IMR-90 (cell line): ENCODE data around the gene ARL8B. TPM values are rescaled to one million over a fixed set of nuclear protein-coding genes. Genes with fewer than 3 reads are reported as not detected.

Experiments
- ATAC-seq: fragments of 200-7000 bp; cut with Tn5 transposase; 2 replicates; pipeline ENCODE4 v1.9.1; 2020; ENCODE audit warnings: low read depth, mild to moderate bottlenecking, moderate library complexity
- BruUV-seq: library from RNA; stranded (reverse); fragments of 400-500 nt; replicated peaks from 2 replicates; lab custom pipeline; 2021; lab: Mats Ljungman, UMichigan
- CTCF ChIA-PET: fragments of 300-600 bp; formaldehyde crosslinking; extraction: SDS; loops from one replicate; lab custom pipeline; 2021; ENCODE audit warnings: antibody characterized with exemption; lab: Yijun Ruan, JAX
- POLR2A ChIA-PET: fragments of 300-600 bp; sonication (Branson Sonifier 250); formaldehyde crosslinking; loops from one replicate; lab custom pipeline; 2022; ENCODE audit warnings: antibody characterized with exemption; ENCODE audit not compliant: unreplicated experiment; lab: Charles Lee
- DNase-seq: peaks from one replicate; pipeline ENCODE4 v3.0.0; 2013
- H2AFZ ChIP-seq: replicated peaks from 2 replicates; pipeline ENCODE3; 2013; ENCODE audit warnings: low read length, mild to moderate bottlenecking; ENCODE audit not compliant: poor library complexity
- H2AK5ac ChIP-seq: 2 replicates; pipeline ENCODE4 v1.6.1; 2013; ENCODE audit warnings: low read depth, low read length, inconsistent platforms
- H2AK9ac ChIP-seq: replicated peaks from 2 replicates; pipeline ENCODE3; 2013; ENCODE audit warnings: mild to moderate bottlenecking, low read depth, low read length, moderate library complexity; ENCODE audit not compliant: poor library complexity
- H2BK120ac ChIP-seq: 2 replicates; pipeline ENCODE4 v1.6.1; 2013; ENCODE audit warnings: low read depth, low read length, inconsistent platforms
- H2BK15ac ChIP-seq: 3 replicates; pipeline ENCODE4 v1.6.1; 2013; ENCODE audit warnings: low read depth, low read length, inconsistent platforms
- H2BK20ac ChIP-seq: 2 replicates; pipeline ENCODE4 v1.6.1; 2013; ENCODE audit warnings: low read depth, mild to moderate bottlenecking, inconsistent platforms, low read length, moderate library complexity
- H2BK5ac ChIP-seq: 2 replicates; pipeline ENCODE4 v1.6.1; 2013; ENCODE audit warnings: mild to moderate bottlenecking, low read depth, low read length, inconsistent platforms; ENCODE audit not compliant: poor library complexity, severe bottlenecking
- H3K14ac ChIP-seq: replicated peaks from 2 replicates; pipeline ENCODE4 v1.6.1; 2013; ENCODE audit warnings: low read depth, low read length, inconsistent platforms
- H3K18ac ChIP-seq: 2 replicates; pipeline ENCODE4 v1.6.1; 2013; ENCODE audit warnings: low read depth, low read length, control low read depth
- H3K23ac ChIP-seq: 2 replicates; pipeline ENCODE4 v1.6.1; 2013; ENCODE audit warnings: low read depth, low read length, inconsistent platforms
- H3K27ac ChIP-seq: 2 replicates; pipeline ENCODE4 v1.5.1; 2013; ENCODE audit warnings: mild to moderate bottlenecking, control low read depth, low read length; ENCODE audit not compliant: insufficient read depth
- H3K27me3 ChIP-seq: 2 replicates; pipeline ENCODE4 v1.6.1; 2013; ENCODE audit warnings: low read length; ENCODE audit not compliant: control insufficient read depth, insufficient read depth
- H3K36me3 ChIP-seq: 2 replicates; pipeline ENCODE4 v1.6.1; 2013; ENCODE audit warnings: low read length, mixed read lengths; ENCODE audit not compliant: control insufficient read depth, insufficient read depth
- H3K4ac ChIP-seq: 2 replicates; pipeline ENCODE4 v1.6.1; 2013; ENCODE audit warnings: low read depth, low read length, inconsistent platforms
- H3K4me1 ChIP-seq: 2 replicates; pipeline ENCODE4 v1.6.1; 2013; ENCODE audit warnings: low read length, mixed read lengths; ENCODE audit not compliant: control insufficient read depth, insufficient read depth
- H3K4me2 ChIP-seq: 2 replicates; pipeline ENCODE4 v1.6.1; 2013; ENCODE audit warnings: low read depth, mild to moderate bottlenecking, control low read depth, low read length, moderate library complexity
- H3K4me3 ChIP-seq: 2 replicates; pipeline ENCODE4 v1.5.1; 2013; ENCODE audit warnings: low read depth, mild to moderate bottlenecking, control low read depth, low read length, moderate library complexity; ENCODE audit not compliant: insufficient read depth
- H3K56ac ChIP-seq: 2 replicates; pipeline ENCODE4 v1.6.1; 2013; ENCODE audit warnings: low read length, inconsistent platforms; ENCODE audit not compliant: insufficient read depth; ENCODE audit errors: extremely low read depth
- H3K79me1 ChIP-seq, 2 experiments: 2 replicates each; pipeline ENCODE4 v1.6.1; 2013; ENCODE audit warnings: low read length in 2 of 2, inconsistent platforms in 1 of 2, low read depth in 1 of 2
- H3K9ac ChIP-seq: 2 replicates; pipeline ENCODE4 v1.6.1; 2013; ENCODE audit warnings: low read depth, low read length, control low read depth
- H3K9me1 ChIP-seq: 2 replicates; pipeline ENCODE4 v1.6.1; 2013; ENCODE audit warnings: low read length, inconsistent platforms; ENCODE audit not compliant: insufficient read depth
- H3K9me3 ChIP-seq: 2 replicates; pipeline ENCODE4 v1.6.1; 2013; ENCODE audit warnings: low read length; ENCODE audit not compliant: control insufficient read depth, insufficient read depth
- H4K20me1 ChIP-seq: 2 replicates; pipeline ENCODE4 v1.6.1; 2013; ENCODE audit warnings: low read length, inconsistent platforms; ENCODE audit not compliant: insufficient read depth
- H4K5ac ChIP-seq: 2 replicates; pipeline ENCODE4 v1.6.1; 2013; ENCODE audit warnings: mild to moderate bottlenecking, low read depth, low read length, control low read depth
- H4K8ac ChIP-seq, 2 experiments: 2 replicates each; pipeline ENCODE4 v1.6.1; 2013; ENCODE audit warnings: low read depth in 2 of 2, low read length in 2 of 2, control low read depth in 1 of 2, inconsistent platforms in 1 of 2
- H4K91ac ChIP-seq: 2 replicates; pipeline ENCODE4 v1.6.1; 2013; ENCODE audit warnings: low read depth, low read length, inconsistent platforms; ENCODE audit not compliant: insufficient read depth
- CHD1 ChIP-seq: IDR thresholded peaks from 2 replicates; pipeline ENCODE4 v1.6.1; 2012; ENCODE audit warnings: low read depth, low read length, improper control_type of control experiment
- MAFK ChIP-seq: IDR thresholded peaks from 2 replicates; pipeline ENCODE4 v1.6.1; 2012; ENCODE audit warnings: low read depth, low read length, improper control_type of control experiment
- MAZ ChIP-seq: IDR thresholded peaks from 2 replicates; pipeline ENCODE4 v1.6.1; 2012; ENCODE audit warnings: low read depth, mild to moderate bottlenecking, low read length, improper control_type of control experiment, moderate library complexity, borderline replicate concordance
- NFE2L2 ChIP-seq: fragments of 150-350 bp; IDR thresholded peaks from 2 replicates; pipeline ENCODE4 v1.6.1; 2016; ENCODE audit warnings: low read depth, mild to moderate bottlenecking, low read length
- POLR2A ChIP-seq: IDR thresholded peaks from 2 replicates; pipeline ENCODE4 v1.6.1; 2012; ENCODE audit warnings: mild to moderate bottlenecking, low read depth, low read length
- RAD21 ChIP-seq: IDR thresholded peaks from 2 replicates; pipeline ENCODE4 v1.6.1; 2012; ENCODE audit warnings: low read length, improper control_type of control experiment
- WGBS, 2 experiments: methylation state at CpG; one replicate each; pipeline versions ENCODE4 v1.1.5 to v1.1.7; 2013; ENCODE audit warnings: missing lambda C conversion rate in 2 of 2; ENCODE audit not compliant: insufficient read length in 1 of 2; ENCODE audit errors: extremely low coverage in 2 of 2; 5-methylcytosine and 5-hydroxymethylcytosine counted together
- dilution Hi-C: fragments of 300-500 bp; cut with HindIII; formaldehyde crosslinking; loops from one replicate; pipeline ENCODE4 v1.14.3; 2018; ENCODE audit warnings: low sequenced_read_pairs; ENCODE audit not compliant: unreplicated experiment
- in situ Hi-C: fragments of 300-500 bp; cut with MboI; formaldehyde crosslinking; loops from 3 replicates; pipeline ENCODE4 v1.14.3; 2019; ENCODE audit warnings: low sequenced_read_pairs, inconsistent platforms, mixed read lengths
- intact Hi-C: fragments of 100-400 bp; cut with micrococcal nuclease; formaldehyde crosslinking; loops from 2 replicates; pipeline ENCODE4 v1.10.0; 2022
- polyA plus RNA-seq, 3 experiments: library from polyadenylated mRNA; depleted of rRNA; stranded (reverse); fragments of >200 nt; gene quantifications; 2 replicates each; pipeline ENCODE4 v1.2.3, GENCODE V29; 2012; ENCODE audit warnings: low replicate concordance in 1 of 3
- total RNA-seq: library from RNA; depleted of rRNA; stranded (reverse); fragments of >200 nt; gene quantifications from 2 replicates; pipeline ENCODE4 v1.2.3, GENCODE V29; 2012
- TF ChIP-seq, protein P1 (sequence below): fragments of 150-350 bp; IDR thresholded peaks from 2 replicates; pipeline ENCODE4 v1.6.1; 2017; ENCODE audit warnings: mild to moderate bottlenecking, antibody characterized with exemption, low read length, low read depth

The ARL8B gene
- total and polyA plus RNA-seq, 2 of the 4 experiments (the other 2 are of a cell fraction), result 32.3 to 47.0 TPM

DNA sequence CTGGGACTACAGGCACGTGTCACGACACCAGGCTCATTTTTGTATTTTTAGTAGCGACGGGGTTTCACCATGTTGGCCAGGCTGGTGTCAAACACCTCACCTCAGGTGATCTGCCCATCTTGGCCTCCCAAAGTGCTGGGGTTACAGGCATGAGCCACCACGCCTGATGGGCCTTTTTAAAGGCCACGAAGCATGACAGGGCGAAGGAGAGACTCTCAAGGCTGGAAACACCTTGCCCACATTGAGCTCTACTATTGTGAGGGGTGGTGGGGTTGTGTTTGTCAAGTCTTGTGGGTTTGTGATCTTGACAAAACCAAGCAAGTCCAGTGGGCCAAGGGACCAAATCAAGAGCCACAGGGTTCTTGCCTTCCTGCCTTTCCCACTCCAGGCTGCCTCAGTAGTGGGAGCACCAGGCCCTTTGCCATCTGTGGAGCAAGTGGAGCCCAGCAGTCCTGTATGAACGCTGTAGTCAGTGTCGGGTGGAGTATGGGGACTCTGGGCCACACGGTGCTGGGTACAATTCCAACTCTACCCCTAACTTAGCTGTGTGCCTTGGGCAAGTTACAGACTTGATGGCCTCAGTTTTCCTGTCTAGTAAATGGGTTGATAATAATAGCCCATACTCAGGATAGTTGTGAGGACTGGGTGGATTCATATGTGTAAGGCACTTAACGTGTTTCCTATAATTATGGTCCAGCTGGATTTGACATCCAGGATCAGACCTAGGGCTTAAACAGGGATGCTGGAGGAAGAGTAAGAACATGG is 98.8 kb downstream of the ARL8B start:
- WGBS, 2 experiments, result 98% methylated on average over 4 of the region's 11 CpGs; no CpG with 5 or more reads in 1 of the 2 experiments
- H3K4me3 ChIP-seq, result no peak overlapping the region
- no TSS peak for BruUV-seq
- H4K5ac ChIP-seq, result no peak overlapping the region
- dilution Hi-C loops (no loop called here), intact Hi-C loops (no loop called here), in situ Hi-C loops (no loop called here)
- CTCF ChIA-PET, result no interaction called here
- no peak overlapping the region for H4K8ac ChIP-seq
- no peak overlapping the region for H3K9ac ChIP-seq
- TF ChIP-seq POLR2A, result no peak
- TF ChIP-seq MAFK, result no peak
- no peak for TF ChIP-seq RAD21
- TF ChIP-seq NFE2L2, result no peak
- TF ChIP-seq MAZ, result no peak
- no peak for TF ChIP-seq CHD1
- TF ChIP-seq, protein P1, sequence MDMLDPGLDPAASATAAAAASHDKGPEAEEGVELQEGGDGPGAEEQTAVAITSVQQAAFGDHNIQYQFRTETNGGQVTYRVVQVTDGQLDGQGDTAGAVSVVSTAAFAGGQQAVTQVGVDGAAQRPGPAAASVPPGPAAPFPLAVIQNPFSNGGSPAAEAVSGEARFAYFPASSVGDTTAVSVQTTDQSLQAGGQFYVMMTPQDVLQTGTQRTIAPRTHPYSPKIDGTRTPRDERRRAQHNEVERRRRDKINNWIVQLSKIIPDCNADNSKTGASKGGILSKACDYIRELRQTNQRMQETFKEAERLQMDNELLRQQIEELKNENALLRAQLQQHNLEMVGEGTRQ, result no peak
- DNase-seq (no peak), ATAC-seq (no peak)
- H3K4me1 ChIP-seq, result peaks cover 3% of the 10 kb centered on the region; the same call in 1 of the 2 replicates
- H3K14ac ChIP-seq, result no peak overlapping the region
- no peak overlapping the region for H3K23ac ChIP-seq
- no peak overlapping the region for H2BK20ac ChIP-seq
- H3K36me3 ChIP-seq, result peaks cover 17% of the 10 kb centered on the region
- peaks cover 0 to 7% of the 10 kb centered on the region in 2 experiments; a peak in 2 of 4 replicates for H3K79me1 ChIP-seq
- no peak overlapping the region for H3K27ac ChIP-seq
- no peak overlapping the region for H2BK15ac ChIP-seq
- no peak overlapping the region for H3K18ac ChIP-seq
- H2AK5ac ChIP-seq, result no peak overlapping the region
- no peak overlapping the region for H2BK120ac ChIP-seq
- no peak overlapping the region for H2BK5ac ChIP-seq
- H3K27me3 ChIP-seq, result no peaks in the 10 kb centered on the region
- no peaks in the 10 kb centered on the region; the same call in 1 of the 2 replicates for H3K9me1 ChIP-seq
- no peaks in the 10 kb centered on the region for H3K9me3 ChIP-seq
- H4K20me1 ChIP-seq, result 0 out of 2 replicates have a peak, but pooled peaks cover 4% of the 10 kb centered on the region
- POLR2A ChIA-PET, result no interaction called here
- no peak overlapping the region for H3K4me2 ChIP-seq
- no peak overlapping the region for H3K56ac ChIP-seq
- no peak overlapping the region for H2AFZ ChIP-seq
- H2AK9ac ChIP-seq, result no peak overlapping the region
- no peak overlapping the region for H4K91ac ChIP-seq
- H3K4ac ChIP-seq, result no peak overlapping the region
